Stimulated activated CD8-positive, alpha-beta memory T cell treated with anti-CD3 and anti-CD28 coated beads, Interleukin-15, amount 100 ng/mL, for 4 hours (primary cell): ENCODE measurements around the gene MAPK11.
A peak's percentile ranks its signal among the peaks of the same experiment; 100 is the strongest.

Source experiments
- DNase-seq, 2 donors: peaks; one replicate each; pipeline ENCODE4 v3.0.0-alpha.2; 2020; ENCODE audit warnings: low read depth in 2 of 2

The MAPK11 gene

GRCh38 chr22:50269970-50270665 lies at the start of gene MAPK11:
Gene MAPK11 (minus strand): TSS chr22:50270380. CDS start chr22:50270292, 88 bp downstream.
- DNase-seq = peak; percentile 46 to 61

- DNase-seq = no peak
Measured at GRCh38 chr22:50319503-50319951, 49.3 kb upstream of the MAPK11 start.

GRCh38 chr22:50318698-50319411 lies 48.7 kb upstream of the MAPK11 start:
- no peak for DNase-seq

GRCh38 chr22:50318356-50318697 lies 48.1 kb upstream of the MAPK11 start:
- DNase-seq = no peak

GRCh38 chr22:50317674-50318073 lies 47.5 kb upstream of the MAPK11 start:
- no peak for DNase-seq

GRCh38 chr22:50317178-50317577 lies 47.0 kb upstream of the MAPK11 start:
- DNase-seq = no peak

GRCh38 chr22:50316114-50317065 lies 46.2 kb upstream of the MAPK11 start:
- DNase-seq = no peak

GRCh38 chr22:50315289-50316113 lies 45.3 kb upstream of the MAPK11 start:
- DNase-seq = no peak

- DNase-seq = peak; percentile 34 to 44
Measured at GRCh38 chr22:50314455-50315288, 44.5 kb upstream of the MAPK11 start.

- no peak for DNase-seq
Measured at GRCh38 chr22:50314081-50314454, 43.9 kb upstream of the MAPK11 start.

GRCh38 chr22:50313600-50313999 lies 43.4 kb upstream of the MAPK11 start:
- no peak for DNase-seq

GRCh38 chr22:50313021-50313420 lies 42.8 kb upstream of the MAPK11 start:
- no peak for DNase-seq

- no peak for DNase-seq
Measured at GRCh38 chr22:50312371-50312770, 42.2 kb upstream of the MAPK11 start.

- DNase-seq = no peak
Measured at GRCh38 chr22:50311606-50312351, 41.6 kb upstream of the MAPK11 start.

GRCh38 chr22:50310949-50311444 lies 40.8 kb upstream of the MAPK11 start:
- no peak for DNase-seq

GRCh38 chr22:50310031-50310722 lies 40.0 kb upstream of the MAPK11 start:
- no peak for DNase-seq

GRCh38 chr22:50309601-50309991 lies 39.4 kb upstream of the MAPK11 start:
- DNase-seq = no peak

- DNase-seq = no peak
Measured at GRCh38 chr22:50308986-50309600, 38.9 kb upstream of the MAPK11 start.

- no peak for DNase-seq
Measured at GRCh38 chr22:50308597-50308935, 38.4 kb upstream of the MAPK11 start.
